Breast epithelium (tissue), 3 donors: ENCODE results near the gene MRPL20.

Experiments used
- CTCF ChIP-seq, 3 donors: fragments of 450-650 bp; IDR thresholded peaks; one replicate each; pipeline ENCODE4 v1.5.1; 2016 to 2017; ENCODE audit warnings: antibody characterized with exemption in 3 of 3, mild to moderate bottlenecking in 3 of 3, moderate library complexity in 3 of 3
- POLR2A ChIP-seq: fragments of 450-650 bp; IDR thresholded peaks from one replicate; pipeline ENCODE4 v1.6.1; 2016; ENCODE audit warnings: antibody characterized with exemption, mild to moderate bottlenecking, moderate library complexity

DNA sequence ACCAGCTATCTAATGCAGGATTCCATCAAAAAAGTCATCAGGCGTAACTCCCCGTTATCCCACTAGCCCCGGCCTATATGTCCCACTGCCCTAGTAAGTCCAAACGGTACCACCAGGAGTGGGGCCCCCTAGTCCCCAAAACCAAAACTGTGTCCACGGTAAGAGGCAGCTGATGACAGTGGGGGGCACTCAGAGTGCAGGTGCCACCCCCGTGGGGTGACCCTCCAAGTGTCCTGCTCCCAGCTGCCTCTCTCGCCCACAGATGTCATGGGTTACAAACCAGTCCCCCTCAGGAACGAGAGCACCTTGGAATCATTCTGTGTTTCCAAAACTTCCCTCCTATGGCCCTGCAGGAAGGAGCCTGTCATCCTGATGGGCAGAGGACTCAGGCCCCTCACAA, 21.2 kb downstream of the MRPL20 start:
- TF ChIP-seq CTCF (IDR thresholded peaks at IDR 0.05) = no peak
- TF ChIP-seq POLR2A = no peak
